Measurements from ENCODE around the gene TNRC6C. TPM values are rescaled to one million over a fixed set of nuclear protein-coding genes. Genes with fewer than 3 reads are reported as not detected.
"Not testable (repeated sequence)": the region's sequence is repeated elsewhere in the genome, so short reads cannot be mapped to it uniquely, and the experiment has no call there.

The TNRC6C gene
- total and polyA plus RNA-seq, 9 of the 15 experiments (the other 6 are each of a cell fraction or from before 2014, with no cell fraction given), result 0.20 to 4.9 (median 2.3) TPM

GRCh38 chr17:77966476-77966875 is 8.0 kb downstream of the TNRC6C start:
- H3K79me2 ChIP-seq (ENCODE audit: control insufficient read depth, insufficient read depth, low read length), result peaks cover 39% of the 10 kb centered on the region; the same call in 2 of the 3 replicates
- no peaks in the 10 kb centered on the region for H3K27me3 ChIP-seq (ENCODE audit: control insufficient read depth in 2 of 2, insufficient read depth in 2 of 2, low read length in 2 of 2)
- no peak for DNase-seq (ENCODE audit: extremely low read depth in 1 of 4, low spot score in 3 of 4)
- no peak for FAIRE-seq
- no TSS peak for BruUV-seq (replicated peaks)
- no peak overlapping the region for H2AFZ ChIP-seq (ENCODE audit: low read depth, low read length)
- CTCF ChIA-PET (ENCODE audit: low intra/inter-chr PET ratio), result no interaction called here
- ATAC-seq, result no peak
- H4K20me1 ChIP-seq (replicated peaks; ENCODE audit: control insufficient read depth, insufficient read depth, low read length), result peaks cover 15% of the 10 kb centered on the region
- intact Hi-C loops (cut with micrococcal nuclease) (no loop called here), in situ Hi-C loops (cut with MboI) (no loop called here)
- TF ChIP-seq SLC30A9 (CRISPR knock-in tag; IDR thresholded peaks at IDR 0.05) (no peak), U2AF2 (optimal IDR thresholded peaks at IDR 0.05; ENCODE audit: low read depth, low read length) (no peak), BCOR (IDR thresholded peaks at IDR 0.05) (no peak)
- no peak overlapping the region for H3K9ac ChIP-seq (ENCODE audit: insufficient read depth in 1 of 2, low read depth in 2 of 2, low read length in 2 of 2)
- no peak overlapping the region for H3K4me3 ChIP-seq
- peaks cover 0 to 4% of the 10 kb centered on the region in 2 experiments; a peak in 2 of 5 replicates for H3K4me1 ChIP-seq (replicated peaks in 1 of 2; ENCODE audit: control insufficient read depth in 2 of 2, insufficient read depth in 2 of 2, low read length in 2 of 2)
- no peak overlapping the region for H3K27ac ChIP-seq (ENCODE audit: extremely low read depth, low read depth, low read length)
- H3K9me1 ChIP-seq (ENCODE audit: control insufficient read depth, insufficient read depth, low read length), result no peaks in the 10 kb centered on the region
- WGBS (ENCODE audit: insufficient coverage, low coverage, missing lambda C conversion rate), result 37% methylated on average over 2 of the region's 2 CpGs
- H3K9me3 ChIP-seq (replicated peaks; ENCODE audit: control insufficient read depth, insufficient read depth, low read depth, low read length), result no peaks in the 10 kb centered on the region
- no peaks in the 10 kb centered on the region for H3K36me3 ChIP-seq (ENCODE audit: control insufficient read depth, insufficient read depth, low read length)
- H3K4me2 ChIP-seq (ENCODE audit: insufficient read depth, low read length), result no peak overlapping the region
- POLR2A ChIA-PET, result no interaction called here

GRCh38 chr17:77968788-77969187 is 10.3 kb downstream of the TNRC6C start:
- Histone ChIP-seq H2AFZ (ENCODE audit: low read depth, low read length) (no peak overlapping the region), H3K4me1 (replicated peaks in 1 of 2; ENCODE audit: control insufficient read depth in 2 of 2, insufficient read depth in 2 of 2, low read length in 2 of 2) (peaks cover 0 to 2% of the 10 kb centered on the region in 2 experiments; a peak in 2 of 5 replicates), H3K9ac (ENCODE audit: insufficient read depth in 1 of 2, low read depth in 2 of 2, low read length in 2 of 2) (no peak overlapping the region), H3K9me1 (ENCODE audit: control insufficient read depth, insufficient read depth, low read length) (no peaks in the 10 kb centered on the region), H3K79me2 (ENCODE audit: control insufficient read depth, insufficient read depth, low read length) (peaks cover 27% of the 10 kb centered on the region; the same call in 2 of the 3 replicates), H3K4me3 (no peak overlapping the region), H4K20me1 (replicated peaks; ENCODE audit: control insufficient read depth, insufficient read depth, low read length) (peaks cover 4% of the 10 kb centered on the region), H3K9me3 (replicated peaks; ENCODE audit: control insufficient read depth, insufficient read depth, low read depth, low read length) (no peaks in the 10 kb centered on the region), H3K36me3 (ENCODE audit: control insufficient read depth, insufficient read depth, low read length) (no peaks in the 10 kb centered on the region), H3K4me2 (ENCODE audit: insufficient read depth, low read length) (no peak overlapping the region), H3K27me3 (ENCODE audit: control insufficient read depth in 2 of 2, insufficient read depth in 2 of 2, low read length in 2 of 2) (no peaks in the 10 kb centered on the region), H3K27ac (ENCODE audit: extremely low read depth, low read depth, low read length) (no peak overlapping the region)
- no peak for FAIRE-seq
- intact Hi-C loops (cut with micrococcal nuclease) (no loop called here), in situ Hi-C loops (cut with MboI) (no loop called here)
- TF ChIP-seq TAF1 (IDR thresholded peaks at IDR 0.05; ENCODE audit: control insufficient read depth, extremely low read depth, insufficient read depth, low read length, severe bottlenecking), result no peak
- TF ChIP-seq TCF15 (CRISPR knock-in tag; IDR thresholded peaks at IDR 0.05), result no peak
- TF ChIP-seq LARP7 (IDR thresholded peaks at IDR 0.05), result no peak
- TF ChIP-seq ATF1 (CRISPR knock-in tag; IDR thresholded peaks at IDR 0.05), result no peak
- no peak for TF ChIP-seq ATF1 (tag; IDR thresholded peaks at IDR 0.05)
- TF ChIP-seq ATF7 (IDR thresholded peaks at IDR 0.05), result no peak
- ChIA-PET POLR2A (interaction anchor here (1.5 kb wide), 1 partner anchor 11 kb away, joined by 7 read pairs; the partner anchor contains the start of gene TNRC6C), CTCF (ENCODE audit: low intra/inter-chr PET ratio) (no interaction called here)
- no peak for ATAC-seq
- 86% methylated on average over 3 of the region's 3 CpGs for WGBS (ENCODE audit: insufficient coverage, low coverage, missing lambda C conversion rate)
- DNase-seq (ENCODE audit: extremely low read depth in 1 of 4, low spot score in 3 of 4), result no peak
- BruUV-seq (replicated peaks), result no TSS peak

GRCh38 chr17:77972271-77972670 is 13.8 kb downstream of the TNRC6C start:
- not testable (repeated sequence) for FAIRE-seq
- POLR2A ChIA-PET, result interaction anchor here (0.6 to 2.0 kb wide), 2 partner anchors 14 to 181 kb away, joined by 3 to 4 read pairs; partner anchors contain the start of gene TNRC6C

More at GRCh38 chr17:77972271-77972670, 13.8 kb downstream of the TNRC6C start:
- H3K4me2 ChIP-seq (ENCODE audit: insufficient read depth, low read length); H3K4me3 ChIP-seq; H3K27ac ChIP-seq (ENCODE audit: extremely low read depth, low read depth, low read length); H3K36me3 ChIP-seq (ENCODE audit: control insufficient read depth, insufficient read depth, low read length); in situ Hi-C loops (cut with MboI); ATAC-seq; H3K79me2 ChIP-seq (ENCODE audit: control insufficient read depth, insufficient read depth, low read length); H3K27me3 ChIP-seq (ENCODE audit: control insufficient read depth in 2 of 2, insufficient read depth in 2 of 2, low read length in 2 of 2); H3K4me1 ChIP-seq (replicated peaks in 1 of 2; ENCODE audit: control insufficient read depth in 2 of 2, insufficient read depth in 2 of 2, low read length in 2 of 2); BruUV-seq (replicated peaks); intact Hi-C loops (cut with micrococcal nuclease); H4K20me1 ChIP-seq (replicated peaks; ENCODE audit: control insufficient read depth, insufficient read depth, low read length); H3K9ac ChIP-seq (ENCODE audit: insufficient read depth in 1 of 2, low read depth in 2 of 2, low read length in 2 of 2); DNase-seq (ENCODE audit: extremely low read depth in 1 of 4, low spot score in 3 of 4); H3K9me3 ChIP-seq (replicated peaks; ENCODE audit: control insufficient read depth, insufficient read depth, low read depth, low read length); H3K9me1 ChIP-seq (ENCODE audit: control insufficient read depth, insufficient read depth, low read length); H2AFZ ChIP-seq (ENCODE audit: low read depth, low read length): not testable (repeated sequence)
- CTCF ChIA-PET (ENCODE audit: low intra/inter-chr PET ratio), result interaction anchor here (0.7 kb wide), 2 partner anchors 29 to 178 kb away, joined by 3 to 5 read pairs; no protein-coding TSS in a partner anchor
- 46% methylated on average over 2 of the region's 3 CpGs for WGBS (ENCODE audit: insufficient coverage, low coverage, missing lambda C conversion rate)
